Stomach (tissue), 9 donors: ENCODE data around the gene CHDH. TPM values are rescaled to one million over a fixed set of nuclear protein-coding genes. Genes with fewer than 3 reads are reported as not detected.
A peak's percentile ranks its signal among the peaks of the same experiment; 100 is the strongest.

Source experiments
- DNase-seq, 2 donors: peaks; one replicate each; pipeline versions ENCODE4 v3.0.0 to v3.0.0-alpha.2; 2013 to 2019
- H3K27ac ChIP-seq, 5 donors: fragments of 200-600 bp in 4 of 5; sonication (generic) in 4 of 5; one replicate each; pipeline ENCODE4 v1.5.1; 2013 to 2019; ENCODE audit warnings: mild to moderate bottlenecking in 1 of 5, moderate library complexity in 1 of 5
- H3K27me3 ChIP-seq, 3 donors: fragments of 200-600 bp; sonication (generic); one replicate each; pipeline ENCODE4 v1.5.1; 2017 to 2019; ENCODE audit warnings: mixed run types in 1 of 3
- H3K36me3 ChIP-seq, 4 donors: fragments of 200-600 bp; sonication (generic); 1 replicate in 3 of 4; 2 replicates in 1 of 4; pipeline ENCODE4 v1.5.1; 2016 to 2019
- H3K4me1 ChIP-seq, 4 donors: fragments of 200-600 bp; sonication (generic); one replicate each; pipeline ENCODE4 v1.5.1; 2016 to 2019
- H3K4me3 ChIP-seq, 4 donors: fragments of 200-600 bp; sonication (generic) in 3 of 4; one replicate each; pipeline ENCODE4 v1.5.1; 2016 to 2019; ENCODE audit warnings: mild to moderate bottlenecking in 1 of 4
- H3K9me3 ChIP-seq, 4 donors: fragments of 200-600 bp; sonication (generic); one replicate each; pipeline ENCODE4 v1.5.1; 2016 to 2019
- EP300 ChIP-seq: sonication (generic); formaldehyde crosslinking; IDR thresholded peaks from one replicate; pipeline ENCODE4 v1.6.1; 2017; ENCODE audit warnings: antibody characterized with exemption
- POLR2A ChIP-seq, 4 donors: fragments of 450-650 bp; IDR thresholded peaks; one replicate each; pipeline ENCODE4 v1.6.1; 2016; ENCODE audit warnings: antibody characterized with exemption in 4 of 4, control low read depth in 2 of 4, mild to moderate bottlenecking in 1 of 4, moderate library complexity in 1 of 4
- POLR2AphosphoS5 ChIP-seq, 3 donors: sonication (generic); formaldehyde crosslinking; IDR thresholded peaks; one replicate each; pipeline ENCODE4 v1.6.1; 2016; ENCODE audit warnings: antibody characterized with exemption in 3 of 3
- WGBS, 5 donors: extraction: QIAGEN DNeasy Blood & Tissue Kit in 3 of 5; methylation state at CpG; one replicate each; pipeline versions ENCODE4 v1.1.5 to v1.1.7; 2013 to 2018; 5-methylcytosine and 5-hydroxymethylcytosine counted together
- intact Hi-C: fragments of 100-400 bp; cut with DNase I; formaldehyde crosslinking; loops from one replicate; pipeline ENCODE4 v1.15.1; 2023; ENCODE audit warnings: low total_unique reads
- polyA plus RNA-seq, 3 donors: library from polyadenylated mRNA; stranded (reverse); fragments of 200-250 nt; gene quantifications; one replicate each; pipeline ENCODE4 v1.2.3, GENCODE V29; 2013
- total RNA-seq, 5 donors: library from RNA; depleted of rRNA; stranded (reverse); fragments of >200 nt; gene quantifications; one replicate each; pipeline versions ENCODE4 v1.1.0 to v1.2.3, GENCODE V29; 2014 to 2016
- TF ChIP-seq, protein P1 (sequence below), 7 experiments: fragments of 450-650 bp in 4 of 7; fragments of 200-600 bp in 3 of 7; sonication (generic) in 3 of 7; IDR thresholded peaks; one replicate each; pipeline ENCODE4 v1.5.1; 2016 to 2019; ENCODE audit warnings: antibody characterized with exemption in 7 of 7, control low read depth in 2 of 7, mild to moderate bottlenecking in 1 of 7
- donor health status: healthy with polysubstance abuse.
- donor health status: Bipolar disorder and iron deficiency.
- donor health status: healthy.

Gene CHDH
- total and polyA plus RNA-seq, 8 donors: 1.7 to 385 (median 8.4) TPM

DNA sequence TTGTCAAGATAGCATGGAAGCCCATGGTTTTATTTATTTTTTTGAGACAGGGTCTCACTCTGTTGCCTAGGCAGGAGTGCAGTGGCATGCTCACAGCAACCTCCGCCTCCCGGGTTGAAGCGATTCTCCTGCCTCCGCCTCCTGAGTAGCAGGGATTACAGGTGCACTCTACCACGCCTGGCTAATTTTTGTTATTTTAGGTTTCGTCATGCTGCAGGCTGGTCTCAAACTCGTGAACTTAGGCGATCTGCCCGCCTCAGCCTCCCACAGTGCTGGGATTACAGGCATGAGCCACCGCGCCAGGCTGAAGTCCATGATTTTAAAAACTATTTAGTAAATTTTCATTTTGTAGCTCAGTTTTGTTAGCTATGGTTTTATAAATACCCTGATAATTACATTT is 38.4 kb upstream of the CHDH start:
- H3K27me3 ChIP-seq: no peaks in the 10 kb centered on the region
- no peak overlapping the region for H3K27ac ChIP-seq
- H3K4me1 ChIP-seq: peaks cover 12 to 39% (median 29%) of the 10 kb centered on the region in 4 donors
- no peak for DNase-seq
- intact Hi-C loops: no loop called here
- no peak for TF ChIP-seq POLR2A (IDR thresholded peaks at IDR 0.05)
- TF ChIP-seq, protein P1, sequence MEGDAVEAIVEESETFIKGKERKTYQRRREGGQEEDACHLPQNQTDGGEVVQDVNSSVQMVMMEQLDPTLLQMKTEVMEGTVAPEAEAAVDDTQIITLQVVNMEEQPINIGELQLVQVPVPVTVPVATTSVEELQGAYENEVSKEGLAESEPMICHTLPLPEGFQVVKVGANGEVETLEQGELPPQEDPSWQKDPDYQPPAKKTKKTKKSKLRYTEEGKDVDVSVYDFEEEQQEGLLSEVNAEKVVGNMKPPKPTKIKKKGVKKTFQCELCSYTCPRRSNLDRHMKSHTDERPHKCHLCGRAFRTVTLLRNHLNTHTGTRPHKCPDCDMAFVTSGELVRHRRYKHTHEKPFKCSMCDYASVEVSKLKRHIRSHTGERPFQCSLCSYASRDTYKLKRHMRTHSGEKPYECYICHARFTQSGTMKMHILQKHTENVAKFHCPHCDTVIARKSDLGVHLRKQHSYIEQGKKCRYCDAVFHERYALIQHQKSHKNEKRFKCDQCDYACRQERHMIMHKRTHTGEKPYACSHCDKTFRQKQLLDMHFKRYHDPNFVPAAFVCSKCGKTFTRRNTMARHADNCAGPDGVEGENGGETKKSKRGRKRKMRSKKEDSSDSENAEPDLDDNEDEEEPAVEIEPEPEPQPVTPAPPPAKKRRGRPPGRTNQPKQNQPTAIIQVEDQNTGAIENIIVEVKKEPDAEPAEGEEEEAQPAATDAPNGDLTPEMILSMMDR (IDR thresholded peaks at IDR 0.05): no peak
- TF ChIP-seq POLR2AphosphoS5 (IDR thresholded peaks at IDR 0.05): no peak
- no peak for TF ChIP-seq EP300
- no peaks in the 10 kb centered on the region for H3K9me3 ChIP-seq
- WGBS, 5 donors: 91 to 97% (median 95%) methylated on average over 11 of the region's 11 CpGs
- H3K36me3 ChIP-seq: peaks cover 18 to 59% (median 54%) of the 10 kb centered on the region in 4 donors
- no peak overlapping the region for H3K4me3 ChIP-seq

DNA sequence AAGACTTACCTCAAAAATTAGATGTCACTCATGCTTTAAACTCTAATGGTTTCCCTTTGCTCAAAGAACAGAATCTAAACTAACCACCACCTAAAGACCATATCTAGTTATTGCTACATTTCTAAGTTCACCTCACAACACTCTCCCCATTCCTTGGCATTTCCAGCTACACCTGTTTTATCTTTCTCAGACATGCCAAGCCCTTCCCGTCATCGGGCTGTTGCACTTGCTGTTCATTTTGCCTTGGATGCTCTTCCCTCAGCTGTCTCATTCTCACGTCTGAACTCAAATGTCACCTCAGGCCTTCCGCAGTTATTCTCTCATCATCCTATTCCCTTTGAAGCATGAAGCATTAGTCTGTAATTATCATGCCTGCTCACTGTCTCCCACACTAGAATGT is 36.8 kb upstream of the CHDH start:
- no peak for TF ChIP-seq POLR2A (IDR thresholded peaks at IDR 0.05)
- TF ChIP-seq POLR2AphosphoS5 (IDR thresholded peaks at IDR 0.05): no peak
- no peak for TF ChIP-seq EP300
- TF ChIP-seq, protein P1 (IDR thresholded peaks at IDR 0.05): no peak
- 74 to 84% (median 81%) methylated on average over 4 of the region's 4 CpGs for WGBS, 5 donors
- no peak overlapping the region for H3K4me3 ChIP-seq
- H3K27me3 ChIP-seq: no peaks in the 10 kb centered on the region
- no peak for DNase-seq
- H3K9me3 ChIP-seq: no peaks in the 10 kb centered on the region
- H3K4me1 ChIP-seq: peaks cover 12 to 23% (median 19%) of the 10 kb centered on the region in 4 donors
- H3K36me3 ChIP-seq: peaks cover 29 to 70% (median 67%) of the 10 kb centered on the region in 4 donors
- H3K27ac ChIP-seq: no peak overlapping the region
- intact Hi-C loops: no loop called here

DNA sequence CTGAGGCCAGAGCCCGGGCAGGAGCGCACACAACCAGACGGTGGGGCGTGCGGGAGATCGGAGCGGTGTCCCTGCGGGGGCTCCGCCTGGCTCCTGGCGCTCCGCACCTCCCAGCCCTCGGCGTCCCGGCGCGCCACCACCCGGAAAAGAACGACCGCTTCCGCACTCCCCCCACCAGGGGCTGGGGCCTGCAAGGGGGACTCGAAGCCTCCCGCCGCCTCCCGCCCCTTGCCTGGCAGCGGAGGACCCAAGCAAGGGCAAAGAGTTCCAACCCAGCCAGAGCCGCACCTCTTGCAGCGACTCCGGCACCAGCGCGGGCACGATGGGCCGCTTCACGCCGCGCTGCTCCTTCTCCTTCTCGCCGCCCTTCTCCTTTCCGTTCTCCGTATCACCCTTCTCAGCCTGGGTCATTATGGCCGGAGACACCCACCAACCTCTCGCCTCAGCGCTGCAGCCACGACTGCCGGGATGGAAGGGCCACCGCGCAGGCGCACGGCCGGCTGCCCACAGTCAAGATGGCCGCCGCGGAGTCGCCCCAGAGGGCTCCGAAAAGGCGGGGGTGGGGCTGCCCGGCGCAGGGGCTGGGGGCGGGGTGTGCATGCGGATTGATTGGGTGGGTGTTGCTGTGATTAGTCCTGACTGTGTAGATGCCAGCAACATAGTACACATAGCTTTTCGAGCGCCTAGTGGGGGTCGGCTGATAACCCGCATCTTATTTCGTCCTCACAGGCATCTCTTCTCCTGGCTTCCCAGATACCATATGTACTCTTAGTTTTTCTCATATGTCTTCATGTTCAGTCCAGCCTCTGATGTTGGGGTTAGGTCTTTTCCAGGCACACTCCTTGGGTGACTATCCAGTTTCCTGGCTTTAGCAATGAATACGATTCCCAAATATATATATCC is 35.7 kb upstream of the CHDH start, which contains the start of gene ACTR8:
Gene ACTR8, minus strand, starts transcription at position 462 of the 903 bp plus-strand sequence. Its CDS starts 51 bp downstream, at position 411.
- peak within 1 kb of the TSS; percentile 78 to 89 (median 82) for H3K4me3 ChIP-seq
- intact Hi-C loops: no loop called here
- H3K27me3 ChIP-seq: no peaks in the 10 kb centered on the region
- peak within 1 kb of the TSS; percentile 69 to 90 (median 87) for H3K27ac ChIP-seq
- H3K36me3 ChIP-seq: peaks cover 40 to 70% (median 68%) of the 10 kb centered on the region in 4 donors
- 1 to 2% (median 2%) methylated on average over 44 to 65 of the region's 65 CpGs for WGBS, 5 donors
- H3K9me3 ChIP-seq: no peaks in the 10 kb centered on the region
- H3K4me1 ChIP-seq: peaks cover 12 to 21% (median 17%) of the 10 kb centered on the region in 4 donors
- peak; percentile 85 to 96 for DNase-seq
- TF ChIP-seq EP300 (no peak), POLR2AphosphoS5 (IDR thresholded peaks at IDR 0.05) (peak; percentile 36 to 87 (median 77)), POLR2A (IDR thresholded peaks at IDR 0.05) (peak in 1 of 4 donors; percentile 40)
- TF ChIP-seq, protein P1 (IDR thresholded peaks at IDR 0.05): peak in 1 of 7 experiments; percentile 3

DNA sequence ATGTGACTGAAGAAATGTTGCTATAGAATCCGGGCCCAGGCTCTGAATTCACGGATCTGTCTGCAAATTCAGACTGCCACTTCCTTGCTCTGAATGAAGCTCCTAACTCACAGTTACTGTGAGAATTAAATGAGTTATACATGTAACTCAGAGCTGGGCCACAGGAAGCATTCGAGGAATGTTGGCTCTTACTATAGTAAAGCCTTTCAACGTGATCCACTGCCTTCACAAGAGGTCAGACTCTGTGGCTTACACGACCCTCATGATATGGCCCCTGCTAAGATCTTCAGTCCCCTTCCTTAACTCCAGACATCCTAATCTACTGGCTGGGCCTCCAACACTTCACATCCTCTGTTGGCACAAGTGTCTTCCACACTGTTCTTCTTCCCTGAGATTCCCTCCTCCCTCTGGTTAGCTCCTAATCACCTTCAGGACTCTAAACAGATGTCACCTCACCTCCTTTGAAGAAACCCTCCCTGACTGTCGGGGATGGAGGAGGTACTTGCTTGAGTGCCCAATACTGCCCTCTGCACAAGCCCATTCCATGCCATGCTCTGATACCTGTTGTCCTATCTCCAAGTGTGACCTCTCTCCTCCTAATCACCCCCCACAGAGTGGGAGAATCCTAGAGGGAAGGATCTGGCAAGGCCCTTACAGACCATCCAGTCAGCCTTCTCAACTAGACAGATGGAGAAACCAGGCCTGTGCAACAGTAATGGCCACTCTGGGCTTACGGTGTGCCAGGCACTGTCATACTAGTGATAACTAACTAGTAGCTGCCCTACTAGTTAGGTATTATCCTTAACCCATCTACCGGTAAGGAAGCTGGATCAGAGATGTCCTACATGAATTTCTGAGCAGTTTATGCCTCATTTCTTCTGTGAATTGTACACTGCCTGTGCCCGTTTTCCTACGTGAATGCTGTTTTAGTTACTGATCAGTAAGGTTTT is 34.5 kb upstream of the CHDH start:
- peak overlapping the region; percentile 78 to 89 (median 82) for H3K4me3 ChIP-seq
- WGBS, 5 donors: 48 to 60% (median 53%) methylated on average over 10 of the region's 10 CpGs
- TF ChIP-seq, protein P1 (IDR thresholded peaks at IDR 0.05): no peak
- no peak for TF ChIP-seq POLR2A (IDR thresholded peaks at IDR 0.05)
- no peak for TF ChIP-seq POLR2AphosphoS5 (IDR thresholded peaks at IDR 0.05)
- no peak for TF ChIP-seq EP300
- peaks cover 44 to 70% (median 68%) of the 10 kb centered on the region in 4 donors for H3K36me3 ChIP-seq
- peaks cover 12 to 21% (median 17%) of the 10 kb centered on the region in 4 donors for H3K4me1 ChIP-seq
- no peaks in the 10 kb centered on the region for H3K9me3 ChIP-seq
- H3K27ac ChIP-seq: peak overlapping the region in 3 of 5 donors; percentile 86 to 90 (median 87)
- no peaks in the 10 kb centered on the region for H3K27me3 ChIP-seq
- DNase-seq: peak in 1 of 2 donors; percentile 10
- intact Hi-C loops: no loop called here
